GM12873 (cell line): ENCODE measurements around the gene ADAMTS17.

ENCODE experiments used
- TF ChIP-seq, protein P1 (sequence below): IDR thresholded peaks from 2 replicates; pipeline ENCODE4 v1.5.1; 2012; ENCODE audit warnings: low read depth, mild to moderate bottlenecking, moderate library complexity, low read length, control low read depth; ENCODE audit not compliant: insufficient read depth; ENCODE audit errors: missing control alignments

ADAMTS17 gene

DNA sequence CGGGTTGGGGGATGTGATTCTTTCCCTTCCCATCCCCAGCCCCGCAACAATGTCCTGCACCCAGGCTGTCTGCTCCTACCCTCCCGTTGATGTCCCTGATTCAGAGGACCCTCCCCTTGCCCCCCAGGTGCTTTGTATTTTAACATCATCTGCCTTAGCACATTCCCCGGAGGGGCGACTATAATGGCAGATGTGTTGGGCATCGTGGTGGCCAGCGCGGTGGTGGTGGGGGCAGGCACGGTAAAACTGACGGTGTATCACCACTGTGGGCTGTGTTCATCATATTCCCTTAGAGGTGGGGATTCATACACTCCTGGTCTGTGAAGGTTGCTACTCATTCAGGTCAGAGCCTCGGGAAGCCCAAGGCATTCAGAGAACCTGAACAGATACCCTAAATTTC lies 173.0 kb downstream of the ADAMTS17 start:
- TF ChIP-seq, protein P1, sequence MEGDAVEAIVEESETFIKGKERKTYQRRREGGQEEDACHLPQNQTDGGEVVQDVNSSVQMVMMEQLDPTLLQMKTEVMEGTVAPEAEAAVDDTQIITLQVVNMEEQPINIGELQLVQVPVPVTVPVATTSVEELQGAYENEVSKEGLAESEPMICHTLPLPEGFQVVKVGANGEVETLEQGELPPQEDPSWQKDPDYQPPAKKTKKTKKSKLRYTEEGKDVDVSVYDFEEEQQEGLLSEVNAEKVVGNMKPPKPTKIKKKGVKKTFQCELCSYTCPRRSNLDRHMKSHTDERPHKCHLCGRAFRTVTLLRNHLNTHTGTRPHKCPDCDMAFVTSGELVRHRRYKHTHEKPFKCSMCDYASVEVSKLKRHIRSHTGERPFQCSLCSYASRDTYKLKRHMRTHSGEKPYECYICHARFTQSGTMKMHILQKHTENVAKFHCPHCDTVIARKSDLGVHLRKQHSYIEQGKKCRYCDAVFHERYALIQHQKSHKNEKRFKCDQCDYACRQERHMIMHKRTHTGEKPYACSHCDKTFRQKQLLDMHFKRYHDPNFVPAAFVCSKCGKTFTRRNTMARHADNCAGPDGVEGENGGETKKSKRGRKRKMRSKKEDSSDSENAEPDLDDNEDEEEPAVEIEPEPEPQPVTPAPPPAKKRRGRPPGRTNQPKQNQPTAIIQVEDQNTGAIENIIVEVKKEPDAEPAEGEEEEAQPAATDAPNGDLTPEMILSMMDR, result no peak

DNA sequence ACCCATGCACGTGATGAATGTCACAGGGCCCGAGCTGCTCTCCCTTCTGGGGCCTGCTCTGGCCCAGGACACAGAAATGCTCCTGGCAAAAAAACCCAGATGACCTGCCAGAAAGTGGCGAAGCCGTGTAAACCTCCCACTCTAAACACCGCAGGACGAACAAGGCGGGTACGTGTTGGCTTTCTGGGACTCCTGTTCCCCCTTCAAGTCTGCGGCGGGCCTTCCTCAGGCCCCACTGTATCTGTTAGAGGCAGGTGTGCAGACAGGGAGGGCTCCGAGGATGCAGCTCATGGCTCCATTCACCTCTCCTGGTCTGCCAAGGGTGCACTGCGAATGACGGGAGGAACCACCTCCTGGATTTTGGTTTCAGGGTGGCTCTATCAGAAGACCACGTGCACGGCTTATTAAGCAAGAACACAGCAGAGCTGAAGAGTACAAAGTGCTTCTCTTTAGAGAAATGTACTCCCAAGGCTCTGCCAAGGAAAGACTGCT lies 173.8 kb downstream of the ADAMTS17 start:
- TF ChIP-seq, protein P1, result no peak

DNA sequence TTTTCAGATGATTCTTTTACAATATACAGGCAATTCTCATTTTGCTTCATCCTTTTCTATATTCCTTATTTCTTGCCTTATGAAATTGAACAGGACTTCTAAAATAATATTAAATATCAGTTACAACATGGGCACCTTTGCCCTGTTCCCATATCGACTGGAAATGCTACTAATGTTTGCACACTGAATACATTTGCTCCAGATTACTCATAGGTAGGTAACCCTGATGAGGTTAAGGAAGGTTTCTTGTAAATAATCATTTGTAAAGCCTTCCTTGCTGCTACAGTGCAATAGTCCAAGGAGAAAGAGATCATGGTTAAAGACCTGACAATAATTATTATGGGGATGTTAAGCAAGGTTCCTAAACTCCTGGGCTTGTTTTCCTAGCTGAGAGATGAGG lies 175.5 kb downstream of the ADAMTS17 start:
- TF ChIP-seq, protein P1, result no peak

DNA sequence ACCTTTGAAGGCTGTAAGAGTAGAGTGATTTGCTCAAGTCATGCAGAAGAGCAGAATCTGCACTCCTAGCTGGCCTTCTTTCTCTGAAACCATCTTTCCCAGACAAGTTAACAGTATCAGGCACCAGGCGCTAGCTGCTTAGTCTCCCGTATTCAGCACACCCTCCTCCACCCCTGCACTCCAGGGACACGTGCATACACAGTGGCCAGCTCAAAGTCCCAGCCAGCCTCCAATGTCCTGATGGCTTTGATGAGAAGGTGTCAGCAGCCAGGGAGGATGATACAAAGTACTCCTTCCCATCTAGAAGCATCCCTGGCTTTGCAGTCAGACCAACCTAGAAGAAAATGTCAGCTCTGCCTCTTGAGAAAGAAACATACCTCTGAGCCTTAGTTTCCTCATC lies 177.8 kb downstream of the ADAMTS17 start:
- TF ChIP-seq, protein P1, result no peak

DNA sequence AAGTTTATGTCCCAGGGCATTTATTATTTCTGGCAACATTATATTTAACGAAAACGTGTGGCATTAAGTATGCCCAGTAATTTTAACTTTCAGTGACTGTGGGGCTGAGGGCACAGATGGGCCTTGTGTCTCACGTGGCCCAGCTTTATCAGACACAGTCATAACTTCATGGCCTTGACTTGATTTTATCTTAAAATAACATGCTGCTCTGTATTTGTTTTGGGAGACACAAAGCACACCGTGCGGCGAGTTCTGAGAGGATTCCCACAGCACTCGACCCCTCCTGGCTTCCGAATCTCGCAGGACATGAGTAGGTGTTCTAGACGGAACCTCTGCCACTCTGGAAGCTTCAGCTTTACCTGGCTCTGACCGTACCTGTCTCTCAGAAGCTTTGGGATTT lies 180.8 kb downstream of the ADAMTS17 start:
- TF ChIP-seq, protein P1, result no peak

DNA sequence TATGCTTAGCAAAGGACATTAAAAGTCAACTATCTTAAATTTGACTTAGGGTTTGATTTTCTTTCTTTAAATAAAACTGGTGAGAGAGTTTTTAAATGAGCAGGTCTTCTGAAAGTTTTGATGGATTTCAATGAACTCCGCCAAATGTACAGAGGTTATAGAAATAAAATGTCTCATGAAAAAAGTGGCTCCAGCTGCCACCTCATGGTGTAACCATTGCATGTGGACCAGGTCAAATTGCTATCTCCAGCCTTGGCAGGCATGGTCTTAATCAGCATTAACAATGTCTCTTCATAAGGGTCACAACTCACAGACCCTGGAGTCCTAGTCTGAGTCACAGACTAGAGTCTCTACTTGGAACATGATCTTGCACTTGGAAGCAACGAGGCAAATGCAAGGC lies 182.3 kb downstream of the ADAMTS17 start:
- TF ChIP-seq, protein P1, result no peak

DNA sequence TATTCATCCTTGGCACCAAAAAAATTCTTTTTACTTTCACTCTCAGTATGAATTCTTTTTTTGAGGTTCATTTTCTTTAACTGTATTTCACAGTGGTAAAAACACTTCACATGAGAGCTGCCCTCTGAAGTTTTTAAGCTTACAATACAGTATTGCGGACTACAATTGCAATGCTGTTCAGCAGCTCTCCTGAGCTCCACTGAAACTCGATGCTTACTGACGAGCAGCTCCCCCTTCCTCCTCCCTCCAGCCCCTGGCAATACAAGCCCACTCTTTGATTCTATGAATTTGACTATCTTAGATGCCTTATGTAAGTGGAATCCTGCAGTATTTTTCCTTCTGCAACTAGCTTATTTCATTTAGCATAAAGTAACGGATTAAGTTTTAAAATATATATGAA lies 183.4 kb downstream of the ADAMTS17 start:
- TF ChIP-seq, protein P1, result no peak
